GM19035 (cell line): ENCODE results near the gene CELF5.
"Not testable (repeated sequence)": the region's sequence is repeated elsewhere in the genome, so short reads cannot be mapped to it uniquely, and the experiment has no call there.

Experiments
- ATAC-seq: cut with Tn5 transposase; IDR thresholded peaks from one replicate; pipeline ENCODE4 v1.9.1; 2021; ENCODE audit not compliant: unreplicated experiment

CELF5 gene

GRCh38 chr19:3189702-3190469 lies 34.6 kb upstream of the CELF5 start:
- ATAC-seq = no peak

- ATAC-seq = no peak
Measured at GRCh38 chr19:3190470-3190770, 34.0 kb upstream of the CELF5 start.

DNA sequence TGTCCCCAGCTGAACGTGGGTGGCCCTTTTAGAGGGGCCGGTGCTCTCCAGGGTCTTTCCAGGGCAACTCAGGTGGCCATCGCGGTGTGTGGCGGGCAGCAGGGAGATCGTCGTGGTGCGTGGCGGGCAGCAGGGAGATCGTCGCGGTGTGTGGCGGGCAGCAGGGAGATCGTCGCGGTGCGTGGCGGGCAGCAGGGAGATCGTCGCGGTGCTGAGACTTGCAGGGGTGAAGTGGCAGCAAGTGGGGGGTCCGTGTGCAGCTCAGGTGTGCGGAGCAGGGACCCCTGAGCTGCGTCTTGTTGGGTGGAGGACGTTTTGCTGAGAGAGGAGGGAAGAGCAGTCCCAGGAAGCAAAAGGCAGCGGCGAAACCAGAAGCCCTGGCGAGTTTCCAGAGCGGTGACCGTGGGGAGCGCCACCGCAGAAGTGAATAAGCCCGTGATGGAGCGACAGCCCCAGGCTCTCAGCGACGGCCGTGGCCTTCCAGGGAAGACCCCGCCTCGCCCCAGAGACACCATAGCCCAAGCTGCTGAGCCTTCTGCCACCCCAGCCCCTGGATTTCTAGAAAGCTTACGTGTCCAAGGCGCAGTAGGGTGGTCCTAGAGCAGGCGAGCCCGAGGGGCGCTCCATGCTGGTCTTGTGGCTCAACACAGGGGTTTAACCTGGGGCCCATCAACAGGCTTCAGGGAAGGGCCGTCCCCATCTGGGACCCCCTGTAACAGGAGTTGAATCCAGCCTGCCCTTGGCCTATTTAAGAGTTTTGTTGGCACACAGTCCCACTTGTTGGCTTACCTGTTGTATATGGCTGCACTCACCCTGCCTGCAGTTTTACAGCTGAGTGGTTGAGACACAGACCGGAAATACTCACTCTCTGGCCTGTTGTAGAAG lies 33.3 kb upstream of the CELF5 start:
- no peak for ATAC-seq

DNA sequence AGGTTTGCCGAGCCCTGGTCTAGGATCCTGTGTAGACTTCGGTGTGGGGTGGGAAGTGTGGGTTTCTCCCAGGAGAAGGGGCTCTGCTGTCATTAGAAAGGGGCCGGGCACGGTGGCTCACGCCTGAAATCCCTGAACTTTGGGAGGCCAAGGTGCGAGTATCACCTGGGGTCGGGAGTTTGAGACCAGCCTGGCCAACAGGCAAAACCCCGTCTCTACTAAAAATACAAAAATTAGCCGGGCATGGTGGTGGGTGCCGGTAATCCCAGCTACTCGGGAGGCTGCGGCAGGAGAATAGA lies 32.7 kb upstream of the CELF5 start:
- ATAC-seq = not testable (repeated sequence)

DNA sequence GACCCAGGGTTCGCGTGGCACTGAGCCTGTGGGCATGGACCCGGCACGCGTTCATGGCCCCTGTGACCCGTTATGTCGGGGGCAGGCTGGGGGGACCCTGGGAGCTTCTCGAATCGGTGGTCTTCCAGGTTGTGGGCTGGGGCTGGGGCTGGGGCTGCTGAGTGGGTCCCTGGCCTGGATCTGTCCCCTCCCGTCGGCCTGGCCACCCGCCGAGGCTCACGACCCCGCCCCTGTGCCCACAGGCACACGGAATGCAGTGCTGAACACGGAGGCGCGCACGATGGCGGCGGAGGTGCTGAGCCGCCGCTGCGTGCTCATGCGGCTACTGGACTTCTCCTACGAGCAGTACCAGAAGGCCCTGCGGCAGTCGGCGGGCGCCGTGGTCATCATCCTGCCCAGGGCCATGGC lies 32.2 kb upstream of the CELF5 start:
- no peak for ATAC-seq

DNA sequence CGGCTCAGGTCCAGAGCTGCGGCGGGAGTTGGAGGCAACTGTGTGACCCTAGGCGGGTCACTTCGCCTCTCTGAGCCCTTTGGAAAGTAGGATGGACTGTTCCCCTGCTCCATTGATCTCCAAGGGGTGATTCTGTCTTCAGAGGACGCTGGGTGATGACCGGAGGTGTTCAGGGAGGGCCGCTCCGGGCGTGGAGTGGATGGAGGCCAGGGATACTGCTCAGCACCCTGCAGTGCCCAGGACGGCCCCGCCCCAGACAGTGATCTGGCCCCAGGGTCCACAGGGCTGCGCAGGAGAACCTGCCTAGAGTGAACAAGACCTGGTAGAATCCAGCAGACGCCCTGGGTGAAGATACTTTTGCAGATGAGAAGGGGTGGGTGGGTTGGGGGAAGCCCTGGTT lies 31.8 kb upstream of the CELF5 start:
- ATAC-seq = no peak

DNA sequence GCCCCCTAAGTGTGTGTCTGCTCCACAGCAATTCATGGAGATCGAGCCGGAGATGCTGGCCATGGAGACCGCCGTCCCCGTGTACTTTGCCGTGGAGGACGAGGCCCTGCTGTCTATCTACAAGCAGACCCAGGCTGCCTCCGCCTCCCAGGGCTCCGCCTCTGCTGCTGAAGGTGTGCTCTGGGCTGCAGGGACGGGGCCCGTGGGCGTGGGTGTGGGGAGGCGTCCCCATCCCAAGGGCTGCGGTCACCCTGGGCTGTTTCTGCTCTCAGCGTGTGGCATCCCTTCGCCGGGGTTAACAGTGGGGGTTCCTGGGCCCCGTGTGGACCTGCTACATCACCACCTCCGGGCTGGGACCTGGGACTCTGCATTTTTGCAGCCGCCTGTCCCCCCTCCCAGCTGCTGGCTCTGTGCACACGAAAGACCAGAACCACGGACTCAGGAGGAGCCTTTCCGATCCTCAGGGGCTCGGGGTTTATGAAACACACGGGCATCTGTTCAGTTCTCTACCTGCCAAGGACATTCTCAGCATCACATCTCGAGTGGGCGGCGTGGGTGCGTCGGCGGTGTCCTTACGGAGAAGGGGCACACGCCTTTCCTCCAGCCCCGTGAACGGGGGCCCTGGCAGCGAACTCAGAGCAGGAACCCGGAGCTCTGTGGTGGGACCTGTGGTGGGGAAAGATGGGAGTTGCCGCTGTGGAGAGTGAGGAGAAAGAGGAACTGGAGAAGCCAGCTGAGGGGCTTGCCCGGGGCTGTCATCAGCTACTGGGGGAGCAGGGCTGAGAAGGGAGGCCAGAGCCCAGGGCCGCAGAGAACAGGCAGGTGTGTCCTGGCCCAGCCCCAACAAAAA lies 31.0 kb upstream of the CELF5 start:
- no peak for ATAC-seq

- ATAC-seq = no peak
Measured at GRCh38 chr19:3194106-3195087, 30.1 kb upstream of the CELF5 start.

DNA sequence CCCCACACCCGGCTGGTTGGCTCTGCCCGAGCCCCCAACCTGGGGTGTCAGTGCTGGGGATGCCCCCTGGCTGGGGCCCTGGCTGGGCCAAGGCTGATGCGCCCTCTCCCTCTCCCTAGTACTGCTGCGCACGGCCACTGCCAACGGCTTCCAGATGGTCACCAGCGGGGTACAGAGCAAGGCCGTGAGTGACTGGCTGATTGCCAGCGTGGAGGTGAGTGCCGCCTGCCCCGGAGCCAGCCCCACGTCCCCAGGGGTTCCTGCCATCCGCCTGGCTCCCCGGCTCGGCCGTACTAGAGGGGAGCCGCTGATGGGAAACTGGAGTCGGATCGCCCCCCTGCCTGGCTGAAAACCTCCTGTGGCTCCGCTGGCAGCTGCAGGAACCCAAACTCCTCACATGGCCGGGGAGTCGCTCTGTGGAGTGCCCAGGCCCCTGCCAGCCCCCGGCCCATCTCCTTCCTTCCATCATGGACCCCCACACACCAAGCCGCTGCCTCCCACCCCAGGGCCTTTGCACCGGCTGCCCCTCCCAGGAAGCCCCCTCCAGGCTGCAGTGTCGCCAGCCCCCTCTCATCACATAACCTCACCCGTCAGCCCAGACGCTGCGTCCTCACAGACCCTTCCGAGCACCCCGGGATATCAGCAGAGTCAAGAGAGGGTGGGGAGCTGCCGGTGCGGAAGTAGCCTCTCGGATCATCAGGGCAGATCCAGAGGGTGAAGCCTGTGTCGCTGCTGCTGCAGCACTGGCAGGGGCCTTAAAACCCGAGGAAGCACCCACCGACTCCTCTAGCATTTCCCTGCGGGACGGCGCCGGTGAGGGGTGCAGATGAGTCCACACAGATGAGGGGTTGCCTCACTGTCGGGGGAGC lies 28.2 kb upstream of the CELF5 start:
- ATAC-seq = no peak

DNA sequence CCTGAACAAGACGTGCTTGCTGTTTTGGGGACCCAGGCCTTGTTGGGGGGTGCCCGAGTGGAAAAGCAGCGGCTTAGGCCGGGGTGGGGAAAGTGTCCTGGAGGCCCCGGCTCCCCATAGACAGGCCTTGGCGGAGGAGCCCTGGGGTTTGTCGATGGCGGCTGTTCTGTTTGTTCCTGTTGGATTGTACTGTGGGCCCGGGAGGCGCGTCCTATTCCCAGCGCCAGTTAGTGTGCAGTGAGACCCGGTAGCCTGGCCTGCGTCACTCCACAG lies 27.6 kb upstream of the CELF5 start:
- no peak for ATAC-seq

DNA sequence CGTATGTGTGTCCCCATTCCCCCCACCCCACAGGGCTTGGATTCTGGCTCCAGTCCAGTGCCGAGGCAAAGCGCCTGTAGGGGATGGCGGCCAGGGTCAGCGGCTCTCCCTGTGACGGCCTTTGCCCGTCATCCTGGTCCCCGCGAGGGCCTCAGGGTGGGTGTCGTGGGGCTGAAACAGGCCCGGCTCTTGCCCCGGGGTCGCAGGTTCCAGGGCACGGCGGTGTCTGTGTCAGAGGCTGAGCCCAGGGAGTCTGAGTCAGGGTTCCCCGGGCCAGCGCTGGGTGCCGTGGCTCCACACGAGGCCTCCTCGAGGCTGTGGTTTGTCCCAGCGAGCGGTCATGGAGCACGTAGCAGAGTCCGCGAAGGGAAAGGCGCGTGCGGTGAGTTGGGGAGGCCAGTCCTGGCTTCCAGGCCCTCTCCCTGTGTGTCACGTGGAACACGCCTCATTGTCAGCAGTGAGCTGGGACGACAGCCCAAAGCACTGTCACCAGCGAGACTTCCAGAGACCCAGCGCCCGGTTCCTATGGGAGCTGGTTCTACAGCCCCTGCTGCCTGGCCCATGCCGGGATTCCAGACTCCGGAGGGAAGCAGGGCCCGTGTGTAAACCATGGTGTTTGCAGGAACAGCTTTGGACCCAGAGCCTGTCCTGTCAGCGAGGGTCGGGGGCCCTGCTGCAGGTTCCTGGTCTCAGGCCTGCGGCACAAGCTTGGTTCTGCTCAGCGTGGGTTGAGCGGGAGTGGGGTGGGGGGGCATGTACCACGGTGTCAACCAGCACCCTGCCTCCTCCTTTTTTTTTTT lies 25.4 kb upstream of the CELF5 start:
- ATAC-seq = no peak

- ATAC-seq = no peak
Measured at GRCh38 chr19:3201072-3201700, 23.3 kb upstream of the CELF5 start.

DNA sequence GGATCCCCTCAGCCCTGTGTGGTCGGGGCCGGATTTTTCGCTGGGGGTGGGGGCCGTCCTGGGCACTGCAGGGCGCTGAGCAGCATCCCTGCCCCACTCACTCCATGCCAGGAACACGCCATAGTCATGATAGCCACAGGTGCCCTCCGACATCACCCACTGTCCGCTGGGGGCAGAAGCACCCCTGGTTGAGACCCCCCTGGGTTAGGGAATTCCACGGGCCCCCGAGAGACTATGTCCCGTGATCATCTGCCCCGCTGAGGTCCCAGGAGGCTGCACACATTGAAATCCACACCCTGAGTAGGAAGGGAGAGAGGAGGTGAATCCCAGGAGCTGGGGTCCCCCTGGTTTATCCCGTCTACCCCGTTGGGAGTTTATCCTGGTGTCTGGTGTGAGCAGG lies 22.6 kb upstream of the CELF5 start:
- no peak for ATAC-seq

- no peak for ATAC-seq
Measured at GRCh38 chr19:3202346-3202745, 22.1 kb upstream of the CELF5 start.

DNA sequence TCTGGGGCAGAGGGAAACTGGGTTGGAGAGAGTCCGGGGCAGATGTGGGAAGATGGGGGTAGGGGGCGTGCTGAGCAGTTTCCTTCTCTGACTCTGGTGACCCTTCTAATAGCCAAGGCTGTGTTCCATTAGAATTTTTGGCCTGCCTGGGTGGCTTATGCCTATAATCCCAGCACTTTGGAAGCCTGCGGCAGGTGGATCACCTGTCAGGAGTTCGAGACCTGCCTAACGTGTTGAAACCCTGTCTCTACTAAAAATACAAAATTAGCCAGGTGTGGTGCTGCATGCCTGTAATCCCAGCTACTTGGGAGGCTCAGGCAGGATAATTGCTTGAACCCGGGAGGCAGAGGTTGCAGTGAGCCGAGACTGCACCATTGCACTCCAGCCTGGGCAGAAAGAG lies 21.6 kb upstream of the CELF5 start:
- ATAC-seq = not testable (repeated sequence)

GRCh38 chr19:3203805-3204645 lies 20.4 kb upstream of the CELF5 start:
- no peak for ATAC-seq

- ATAC-seq = no peak
Measured at GRCh38 chr19:3204646-3205275, 19.7 kb upstream of the CELF5 start.
